HG02763 (cell line): ENCODE measurements around the gene FADD.
"Not testable (repeated sequence)": the region's sequence is repeated elsewhere in the genome, so short reads cannot be mapped to it uniquely, and the experiment has no call there.

ENCODE experiments used
- ATAC-seq: cut with Tn5 transposase; IDR thresholded peaks from one replicate; pipeline ENCODE4 v1.9.1; 2021; ENCODE audit warnings: mild to moderate bottlenecking, moderate library complexity; ENCODE audit not compliant: unreplicated experiment

FADD gene

DNA sequence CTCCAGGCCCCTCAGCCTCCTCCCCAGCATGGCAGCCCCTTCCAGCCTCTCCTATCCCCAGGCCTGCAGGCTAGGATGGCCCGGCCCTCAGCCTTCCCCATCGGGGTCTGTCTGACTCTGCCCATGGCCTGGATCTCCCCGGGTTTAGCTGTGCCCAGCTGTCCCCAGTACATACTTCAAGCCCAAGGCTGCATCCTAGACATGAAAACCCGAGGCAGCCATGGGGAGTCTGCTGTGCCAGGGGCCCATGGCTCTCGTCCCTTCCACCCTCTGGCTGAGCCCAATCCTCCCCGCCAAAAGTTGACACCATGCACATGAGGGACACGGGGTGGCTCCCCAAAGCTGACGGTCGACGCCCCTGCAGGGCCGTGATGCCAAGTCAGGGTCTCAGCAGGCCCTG lies 22.2 kb upstream of the FADD start:
- ATAC-seq, result no peak

DNA sequence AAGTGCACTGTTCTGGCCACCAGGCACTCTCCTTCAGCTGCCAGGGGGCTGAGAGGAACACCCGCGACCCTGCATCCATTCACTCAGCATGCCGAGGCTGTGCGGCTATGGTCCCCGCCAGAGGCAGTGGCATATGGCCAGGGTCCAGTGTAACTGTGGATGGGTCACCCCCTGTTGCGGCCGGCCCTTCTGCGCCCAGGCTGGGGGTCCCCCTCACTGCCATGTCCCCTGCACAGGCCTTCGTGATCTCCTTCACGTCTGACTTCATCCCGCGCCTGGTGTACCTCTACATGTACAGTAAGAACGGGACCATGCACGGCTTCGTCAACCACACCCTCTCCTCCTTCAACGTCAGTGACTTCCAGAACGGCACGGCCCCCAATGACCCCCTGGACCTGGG lies 20.8 kb upstream of the FADD start:
- ATAC-seq, result no peak

DNA sequence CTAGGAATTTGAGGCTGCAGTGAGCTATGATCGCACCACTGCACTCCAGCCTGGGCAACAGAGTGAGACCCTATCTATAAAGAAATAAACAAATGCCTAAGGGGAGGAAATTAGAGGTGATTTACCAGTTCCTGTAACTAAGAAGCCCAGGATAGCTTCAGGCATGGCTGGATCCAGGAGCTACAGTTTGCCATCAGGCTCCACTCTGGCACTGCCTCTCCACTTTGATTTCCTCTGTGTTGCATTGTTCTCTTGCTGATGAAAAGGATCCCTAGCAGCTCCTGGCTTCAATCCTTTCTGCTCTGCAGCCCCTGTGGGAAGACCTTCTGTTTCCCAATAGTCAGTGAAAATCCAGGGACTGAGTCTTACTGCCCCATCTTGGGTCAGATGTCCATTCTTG lies 20.1 kb upstream of the FADD start:
- ATAC-seq, result no peak

DNA sequence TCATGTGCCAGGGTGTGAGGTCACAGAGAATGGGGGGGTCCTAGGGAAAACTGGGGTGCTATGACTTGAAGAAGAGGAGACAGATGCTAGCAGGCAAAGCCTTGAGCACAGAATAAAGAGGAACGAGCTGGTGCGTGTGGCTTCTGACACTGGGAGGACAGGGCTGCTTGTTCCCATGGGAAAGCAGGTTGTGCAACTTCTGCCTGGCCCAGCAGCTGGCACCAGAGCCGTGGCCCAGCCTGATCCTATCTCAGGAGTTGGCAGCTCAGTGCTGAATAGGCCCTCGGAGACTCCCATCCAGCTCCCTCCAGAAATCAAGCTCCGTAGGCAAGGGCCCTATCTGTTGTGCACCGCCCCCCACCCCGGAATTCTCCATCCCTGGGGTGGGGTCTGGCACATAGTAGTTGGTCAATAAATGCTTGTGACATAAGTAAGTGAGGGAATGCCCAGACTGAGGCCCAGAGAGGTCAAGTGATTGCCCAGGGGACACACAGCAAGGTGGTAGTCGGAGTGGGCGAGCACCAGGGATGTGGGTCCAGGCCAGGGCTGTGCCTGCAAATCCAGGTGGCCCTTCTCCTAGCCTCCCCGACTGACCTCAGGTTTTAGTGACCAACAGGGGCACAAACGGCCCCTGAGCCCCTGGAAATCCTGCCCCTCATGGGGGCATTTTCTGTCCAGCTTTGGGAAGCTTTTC lies 19.5 kb upstream of the FADD start:
- no peak for ATAC-seq

DNA sequence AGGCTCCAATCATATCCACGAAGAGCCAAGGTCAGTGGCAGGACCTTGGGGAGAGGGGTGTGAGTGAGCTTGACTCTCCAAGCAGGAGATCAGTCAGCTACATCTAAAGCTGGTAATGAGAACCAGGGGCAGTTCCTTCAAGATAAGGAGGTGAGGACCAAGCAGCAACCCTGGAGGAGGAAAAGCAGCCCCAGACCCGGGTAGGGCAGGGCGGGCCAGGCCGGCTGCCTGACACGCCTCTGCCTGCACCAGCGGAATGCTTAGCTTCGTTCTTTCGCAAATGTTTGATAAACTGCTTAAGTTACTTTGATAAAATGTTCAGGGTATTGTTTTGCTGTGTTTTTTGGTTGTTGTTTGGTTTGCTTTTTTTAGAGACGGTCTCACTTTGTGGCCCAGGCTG lies 18.7 kb upstream of the FADD start:
- ATAC-seq, result no peak

DNA sequence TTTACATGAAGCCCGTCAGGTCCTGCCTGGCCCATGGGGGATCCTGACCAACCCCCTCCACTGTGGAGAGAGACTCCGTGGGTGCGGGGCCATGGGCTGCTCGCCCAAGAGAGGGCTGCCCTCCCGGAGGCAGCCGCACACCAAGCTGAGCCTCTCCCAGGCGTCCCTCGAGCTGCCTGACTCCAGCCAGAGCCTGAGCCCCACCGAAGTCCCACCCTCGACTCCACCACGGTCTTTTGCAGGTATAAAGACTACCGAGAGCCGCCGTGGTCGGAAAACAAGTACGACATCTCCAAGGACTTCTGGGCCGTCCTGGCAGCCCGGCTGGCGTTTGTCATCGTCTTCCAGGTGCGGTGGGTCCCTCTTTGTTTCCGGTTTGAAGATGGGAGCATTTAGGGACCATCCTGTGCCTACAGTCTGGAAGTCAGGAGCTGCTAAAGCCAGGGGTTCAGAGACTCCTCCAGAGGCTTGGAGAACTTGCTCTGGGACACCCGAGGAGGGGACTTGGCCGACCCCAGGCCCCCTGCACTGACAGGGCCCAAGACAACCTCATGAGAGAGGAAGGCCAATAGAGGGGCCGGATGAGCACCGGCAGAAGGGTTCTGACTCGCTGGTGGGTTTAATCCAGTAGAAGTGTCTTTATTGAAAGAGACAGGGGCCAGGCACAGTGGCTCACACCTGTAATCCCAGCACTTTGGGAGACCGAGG lies 17.6 kb upstream of the FADD start:
- no peak for ATAC-seq

DNA sequence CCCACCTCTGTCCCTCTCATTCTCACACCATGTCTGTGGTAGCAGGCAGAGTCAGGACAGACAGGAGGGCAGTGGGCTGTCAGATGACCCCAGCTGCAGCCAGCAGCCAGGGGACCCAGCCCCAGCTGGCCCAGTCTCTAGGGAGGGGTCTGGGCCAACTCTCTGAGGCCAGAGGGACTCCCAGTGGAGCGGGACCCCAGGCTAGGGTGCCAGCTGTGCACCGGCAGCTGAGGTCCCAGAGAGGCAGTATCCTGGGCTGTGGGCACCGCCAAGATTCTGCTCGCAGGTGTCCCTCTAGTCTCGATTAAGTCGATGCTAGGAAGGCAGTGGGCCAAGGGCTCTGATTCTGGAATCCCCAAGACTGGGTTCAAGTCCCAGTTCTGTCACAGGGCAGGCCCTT lies 16.7 kb upstream of the FADD start:
- ATAC-seq, result no peak

DNA sequence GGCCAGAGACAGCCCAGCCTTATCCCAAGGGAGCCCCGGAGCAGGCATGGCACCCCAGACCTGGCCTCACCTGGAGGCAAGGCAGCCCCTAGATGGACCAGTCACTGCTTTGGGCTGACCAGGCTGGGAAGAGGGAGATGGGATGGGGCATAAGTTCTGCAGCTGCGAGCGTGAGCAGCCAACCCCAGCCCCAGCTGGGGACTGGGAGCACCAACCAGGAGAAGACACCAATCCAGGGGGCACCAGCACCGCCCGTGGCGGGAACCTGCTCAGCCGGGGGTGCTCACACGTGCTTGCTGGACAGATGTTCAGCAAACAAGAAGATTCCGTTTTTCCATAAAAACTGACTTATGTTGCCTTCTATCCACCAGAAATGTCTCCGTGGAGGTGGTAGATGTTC lies 16.2 kb upstream of the FADD start:
- ATAC-seq, result no peak

DNA sequence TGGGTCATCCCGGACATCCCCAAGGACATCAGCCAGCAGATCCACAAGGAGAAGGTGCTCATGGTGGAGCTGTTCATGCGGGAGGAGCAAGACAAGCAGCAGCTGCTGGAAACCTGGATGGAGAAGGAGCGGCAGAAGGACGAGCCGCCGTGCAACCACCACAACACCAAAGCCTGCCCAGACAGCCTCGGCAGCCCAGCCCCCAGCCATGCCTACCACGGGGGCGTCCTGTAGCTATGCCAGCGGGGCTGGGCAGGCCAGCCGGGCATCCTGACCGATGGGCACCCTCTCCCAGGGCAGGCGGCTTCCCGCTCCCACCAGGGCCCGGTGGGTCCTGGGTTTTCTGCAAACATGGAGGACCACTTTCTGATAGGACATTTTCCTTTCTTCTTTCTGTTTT lies 15.3 kb upstream of the FADD start:
- ATAC-seq, result no peak

DNA sequence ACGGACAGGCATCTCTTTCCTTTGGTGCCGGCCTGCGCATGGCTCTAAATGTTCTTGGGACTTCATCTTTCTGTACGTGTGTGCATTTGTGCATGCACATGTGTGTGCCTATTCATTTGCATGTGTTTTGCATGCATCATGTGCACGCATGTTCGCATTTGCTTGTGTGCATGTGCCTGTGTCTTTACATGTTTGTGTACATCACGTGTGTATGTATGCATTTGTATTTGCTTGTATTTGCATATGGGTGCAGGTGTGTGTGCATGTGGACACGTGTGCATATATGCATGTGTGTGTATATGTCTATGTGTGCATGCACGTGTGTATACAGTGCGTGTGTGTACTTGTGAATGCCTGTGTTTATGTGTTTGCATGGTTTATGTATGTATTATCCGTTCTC lies 13.5 kb upstream of the FADD start:
- no peak for ATAC-seq

DNA sequence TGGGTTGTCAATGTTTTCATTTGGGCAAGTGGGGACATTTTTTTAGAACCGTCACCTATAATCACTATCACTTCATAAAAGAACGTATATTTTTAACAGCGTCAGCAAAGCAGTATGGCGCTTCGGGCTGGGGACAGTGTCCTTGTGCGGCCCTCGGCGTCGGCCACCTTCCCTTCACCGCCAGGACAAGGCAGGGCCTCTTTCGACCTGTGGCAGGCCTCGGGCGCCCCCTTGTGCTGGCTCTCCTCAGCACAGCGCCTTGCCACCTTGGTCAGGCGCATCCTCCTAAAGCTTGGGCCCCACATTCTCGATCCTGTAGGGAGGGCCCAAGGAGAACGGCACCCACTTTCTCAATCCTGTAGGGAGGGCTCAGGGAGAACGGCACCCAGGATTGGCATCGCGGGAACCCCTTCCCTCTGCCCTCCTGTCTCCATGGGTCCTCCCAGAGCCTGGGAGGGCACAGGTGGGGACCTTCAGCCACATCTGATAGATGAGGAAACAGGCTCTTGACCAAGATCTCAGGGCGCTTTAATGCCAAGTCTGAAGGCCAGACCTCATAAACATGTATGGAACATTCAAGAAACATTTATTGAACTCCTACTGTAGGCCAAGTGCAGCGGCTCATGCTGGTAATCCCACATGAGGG lies 11.5 kb upstream of the FADD start:
- ATAC-seq, result no peak

DNA sequence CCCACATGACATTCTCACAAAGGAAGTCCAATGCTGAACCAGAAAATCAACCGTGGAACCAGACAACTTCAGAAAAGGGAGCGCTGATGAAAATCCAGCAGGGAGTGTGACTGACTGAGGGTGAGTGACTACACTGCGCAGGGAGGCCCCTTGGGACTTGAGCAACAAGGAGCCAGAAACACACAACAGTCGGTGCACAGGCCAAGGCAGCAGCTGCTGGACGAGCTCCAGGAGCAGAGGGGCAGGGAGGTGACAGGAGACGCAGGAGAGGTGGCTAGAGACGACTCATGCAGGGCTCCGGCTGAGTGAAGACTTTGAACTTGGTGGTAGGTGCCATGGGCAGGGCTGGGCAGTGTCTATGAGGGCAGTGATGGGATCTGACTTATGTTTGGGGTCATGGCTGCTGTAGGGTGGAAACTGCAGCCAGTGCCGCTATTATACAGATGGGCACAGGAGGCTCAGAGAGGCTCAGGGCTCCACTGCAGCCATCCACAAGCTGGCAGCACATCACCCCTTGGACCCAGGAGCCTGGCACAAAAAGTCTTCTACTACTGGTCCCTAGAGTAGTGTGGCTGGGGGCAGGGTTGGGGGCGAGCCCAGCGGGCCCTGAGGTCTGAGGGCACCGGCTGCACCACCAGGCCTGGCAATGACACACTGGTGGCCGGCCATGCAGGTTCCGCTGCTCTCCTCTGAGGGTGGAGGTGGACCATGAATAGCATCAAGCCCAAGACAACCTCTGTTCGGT lies 10.3 kb upstream of the FADD start:
- no peak for ATAC-seq

DNA sequence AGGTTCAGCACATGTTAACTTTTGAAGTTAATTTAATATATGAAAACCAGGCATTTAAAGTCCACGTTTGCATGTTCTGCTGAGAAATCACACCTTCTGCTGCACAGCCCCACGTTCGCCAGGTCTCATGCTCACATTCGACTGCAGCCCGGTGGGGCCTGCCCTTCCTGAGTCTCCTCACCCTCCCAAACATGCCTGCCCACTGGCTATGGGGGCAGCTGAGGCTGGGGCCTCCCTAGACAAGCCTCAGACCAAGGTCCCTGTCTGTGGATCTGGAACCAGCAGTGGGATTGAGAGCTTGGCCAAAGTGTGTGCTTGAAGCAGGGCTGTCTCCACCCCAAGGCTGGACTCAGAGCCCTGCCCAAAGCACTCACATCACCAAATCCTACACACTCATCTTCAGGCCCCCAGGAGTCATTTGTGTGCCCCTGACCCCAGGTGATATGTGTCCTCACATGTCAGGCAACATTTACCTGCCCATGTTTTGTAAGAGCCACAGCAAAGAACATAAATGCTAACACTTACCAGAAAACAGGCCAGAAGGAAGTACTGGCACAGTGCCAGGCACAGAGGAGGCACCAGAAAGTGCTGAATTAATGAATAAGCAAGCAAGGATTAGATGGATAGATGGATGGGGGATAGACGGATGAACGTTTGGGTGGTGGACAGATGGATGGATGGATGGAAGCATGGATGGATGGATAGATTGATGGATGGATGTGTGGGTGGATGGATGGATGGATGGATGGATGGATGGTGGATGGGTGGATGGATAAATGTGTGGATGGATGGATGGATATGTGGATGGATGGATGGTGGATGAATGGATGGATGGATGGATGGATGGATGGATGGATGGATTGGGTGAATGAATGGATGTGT lies 9.4 kb upstream of the FADD start:
- ATAC-seq, result no peak

DNA sequence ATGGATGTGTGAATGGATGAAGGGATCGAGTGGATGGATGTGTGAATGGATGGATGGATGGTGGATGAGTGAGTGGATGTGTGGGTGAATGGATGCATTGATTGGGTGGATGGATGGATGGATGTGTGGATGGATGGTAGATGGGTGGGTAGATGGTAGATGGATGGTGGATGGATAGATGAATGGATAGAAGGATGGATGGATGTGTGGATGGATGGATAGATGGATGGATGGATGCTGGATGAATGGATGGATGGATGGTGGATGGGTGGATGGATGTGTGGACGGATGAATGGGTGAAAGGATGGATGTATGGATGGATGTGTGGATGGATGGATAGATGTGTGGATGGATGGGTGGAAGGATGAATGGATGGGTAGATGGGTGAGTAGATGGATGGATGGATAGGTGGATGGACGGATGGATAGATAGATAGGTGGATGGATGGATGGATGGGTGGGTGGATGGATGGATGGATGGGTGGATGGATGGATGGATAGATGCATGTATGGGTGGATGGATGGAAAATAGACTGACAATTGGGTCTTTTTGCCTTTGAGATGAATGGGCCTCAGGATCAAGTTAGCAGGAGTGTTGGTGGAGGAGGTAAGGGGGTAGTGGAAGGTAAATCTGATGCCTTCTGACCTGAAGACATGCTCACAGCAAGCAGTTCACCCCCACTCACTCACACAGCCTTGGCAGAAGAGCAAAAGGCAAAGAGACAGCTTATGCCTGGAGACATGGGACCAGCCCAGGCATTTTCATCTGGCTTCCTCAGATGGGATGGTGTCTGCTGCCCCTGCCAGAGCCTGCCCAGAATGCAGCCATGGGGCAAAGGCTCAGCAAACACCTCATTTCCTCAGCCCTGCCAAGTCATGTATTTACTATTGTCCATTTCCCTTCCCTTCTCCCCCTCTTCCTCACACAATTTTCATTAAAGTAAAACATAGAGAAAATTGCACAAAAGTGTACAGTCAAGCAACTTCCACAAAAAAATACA lies 8.0 kb upstream of the FADD start:
- no peak for ATAC-seq

DNA sequence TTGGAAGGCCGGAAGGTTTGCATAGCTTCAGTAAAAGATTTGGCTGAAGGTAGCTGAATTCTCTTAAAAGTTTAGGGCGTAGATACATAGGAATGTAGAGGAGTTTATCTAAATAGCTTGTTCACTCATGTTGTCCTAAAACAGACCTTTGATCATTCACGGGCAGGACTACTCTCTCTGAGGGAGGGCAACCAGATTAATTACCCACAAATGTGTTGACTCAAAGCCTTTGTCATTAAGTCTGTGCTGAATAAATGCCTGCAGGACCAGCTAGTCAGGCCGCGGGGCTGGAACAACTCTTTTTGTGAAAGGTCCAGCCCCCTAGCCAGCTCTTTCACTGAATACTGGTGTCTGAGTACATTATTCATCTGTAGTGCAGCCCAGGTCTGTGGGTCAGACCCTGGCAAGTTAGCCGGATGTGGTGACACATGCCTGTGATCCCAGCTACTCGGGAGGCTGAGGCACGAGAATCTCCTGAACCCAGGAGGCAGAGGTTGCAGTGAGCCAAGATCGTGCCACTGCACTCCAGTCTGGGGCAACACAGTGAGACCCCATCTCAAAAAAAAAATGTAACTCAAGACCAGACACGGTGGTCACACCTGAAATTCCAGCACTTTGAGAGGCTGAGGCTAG lies 2.8 kb upstream of the FADD start:
- ATAC-seq, result no peak

DNA sequence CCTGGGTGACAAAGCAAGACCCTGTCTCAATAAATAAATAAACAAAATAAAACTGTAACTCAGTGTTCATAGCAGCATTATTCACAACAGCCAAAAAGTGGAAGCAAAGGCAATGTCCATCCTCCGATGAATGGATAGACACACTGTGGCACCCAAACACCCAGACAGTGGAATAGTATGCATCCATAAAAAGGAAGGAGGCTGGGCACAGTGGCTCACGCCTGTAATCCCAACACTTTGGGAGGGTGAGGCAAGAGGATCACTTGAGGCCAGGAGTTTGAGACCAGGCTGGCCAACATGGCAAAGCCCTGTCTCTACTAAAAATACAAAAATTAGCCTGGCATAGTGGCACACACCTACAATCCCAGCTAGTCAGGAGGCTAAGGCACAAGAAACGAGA lies 2.0 kb upstream of the FADD start:
- not testable (repeated sequence) for ATAC-seq

DNA sequence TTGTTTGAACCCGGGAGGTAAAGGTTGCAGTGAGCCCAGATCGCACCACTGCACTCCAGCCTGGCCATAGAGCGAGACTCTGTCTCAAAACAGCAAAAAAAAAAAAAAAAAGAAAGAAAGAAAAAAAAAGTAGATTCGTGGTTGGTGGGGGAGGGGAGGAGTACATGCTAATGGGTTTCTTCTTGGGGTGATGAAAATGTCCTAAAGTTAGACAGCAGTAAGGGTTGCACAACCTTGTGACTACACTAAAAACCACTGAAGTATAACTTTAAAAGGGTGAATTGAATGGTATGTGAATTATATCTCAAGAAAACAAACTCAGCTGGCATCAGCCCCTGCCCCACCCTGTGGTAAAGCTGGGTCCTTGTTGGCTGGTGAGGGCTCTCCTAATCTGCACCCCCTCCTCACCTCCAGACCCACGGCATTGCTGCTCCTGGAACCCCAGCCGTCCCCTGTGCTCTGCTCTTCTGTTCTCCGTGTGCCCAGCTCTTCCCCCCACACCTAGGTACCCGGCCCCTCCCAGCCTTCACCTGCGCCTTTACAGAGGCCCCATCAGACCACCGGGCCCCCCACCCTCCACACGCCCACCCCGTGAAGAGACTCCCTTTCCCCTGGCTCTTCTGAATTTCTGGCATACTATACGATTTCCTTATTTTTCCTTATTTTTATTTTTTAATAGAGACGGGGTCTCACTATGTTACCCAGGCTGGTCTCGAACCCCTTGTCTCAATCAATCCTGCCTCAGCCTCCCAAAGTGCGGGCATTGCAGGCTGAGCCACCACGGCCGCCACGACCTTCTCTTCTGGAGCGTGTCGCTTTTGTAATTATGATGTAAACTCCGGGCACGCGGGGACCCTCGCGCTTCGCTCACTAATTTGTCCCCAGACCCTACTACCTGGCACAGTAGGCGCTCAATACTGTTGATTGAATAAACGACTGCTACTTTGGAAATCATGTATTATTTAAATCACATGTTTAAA lies 924 bp upstream of the FADD start:
- ATAC-seq, result no peak
